ENCODE results near the gene RBM5. TPM values are rescaled to one million over a fixed set of nuclear protein-coding genes. Genes with fewer than 3 reads are reported as not detected.

The RBM5 gene
- total and polyA plus RNA-seq, 8 donors, result 25.0 to 464 (median 256) TPM

- no peak for TF ChIP-seq EP300 (IDR thresholded peaks at IDR 0.05)
- TF ChIP-seq POLR2A (IDR thresholded peaks at IDR 0.05), result no peak
- WGBS, 5 donors, result 73 to 80% (median 75%) methylated on average over 13 to 14 of the region's 14 CpGs
- peaks cover 29 to 48% (median 36%) of the 10 kb centered on the region in 4 donors for H3K36me3 ChIP-seq
- no peak overlapping the region for H3K4me3 ChIP-seq
- H3K27me3 ChIP-seq, result no peaks in the 10 kb centered on the region
- no peak for DNase-seq
- intact Hi-C loops (cut with DNase I; ENCODE audit: low total_unique reads), result loop anchor here (5.0 kb wide), 1 partner anchor 64 kb away; no protein-coding TSS in a partner anchor
- no peak overlapping the region for H3K27ac ChIP-seq
- no peaks in the 10 kb centered on the region for H3K9me3 ChIP-seq
- peaks cover 29 to 67% (median 58%) of the 10 kb centered on the region in 4 donors for H3K4me1 ChIP-seq
Observed at GRCh38 chr3:50122661-50123391, 34.1 kb downstream of the RBM5 start.

DNA sequence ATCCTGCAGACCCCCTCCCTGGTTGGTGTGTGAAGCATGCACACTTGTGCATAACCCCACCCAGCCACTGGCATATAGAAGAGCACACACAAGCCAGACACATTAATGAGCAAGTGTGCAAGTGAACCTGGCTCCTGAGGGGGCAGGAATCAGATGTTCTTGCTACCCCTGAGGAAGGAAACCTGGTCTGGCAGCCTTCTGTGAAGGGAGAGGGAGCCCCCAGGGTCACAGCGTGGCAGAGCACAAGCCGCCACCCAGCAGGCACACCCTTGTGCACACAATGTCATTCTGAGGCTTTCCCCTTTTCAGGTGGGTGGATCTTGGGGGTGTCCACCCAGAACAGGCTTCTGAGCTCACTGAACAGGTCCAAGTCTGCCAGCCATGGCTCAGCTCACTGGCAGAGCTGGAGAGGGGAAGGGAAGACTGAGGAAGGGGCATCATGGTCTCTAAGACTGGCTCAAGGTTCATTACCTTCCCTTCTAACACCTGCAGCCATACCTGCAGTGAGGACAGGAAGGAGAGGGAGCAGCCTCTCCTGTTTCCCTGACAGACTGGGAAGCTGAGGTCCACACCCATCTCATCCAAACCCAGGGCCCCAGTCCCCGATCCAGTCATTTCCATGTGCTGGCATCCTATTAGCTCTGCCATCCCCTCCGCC, 34.8 kb downstream of the RBM5 start:
- H3K27me3 ChIP-seq, result no peaks in the 10 kb centered on the region
- H3K27ac ChIP-seq, result no peak overlapping the region
- H3K4me3 ChIP-seq, result no peak overlapping the region
- TF ChIP-seq EP300 (IDR thresholded peaks at IDR 0.05) (no peak), POLR2AphosphoS5 (IDR thresholded peaks at IDR 0.05) (no peak), POLR2A (IDR thresholded peaks at IDR 0.05) (no peak)
- TF ChIP-seq, protein P1, sequence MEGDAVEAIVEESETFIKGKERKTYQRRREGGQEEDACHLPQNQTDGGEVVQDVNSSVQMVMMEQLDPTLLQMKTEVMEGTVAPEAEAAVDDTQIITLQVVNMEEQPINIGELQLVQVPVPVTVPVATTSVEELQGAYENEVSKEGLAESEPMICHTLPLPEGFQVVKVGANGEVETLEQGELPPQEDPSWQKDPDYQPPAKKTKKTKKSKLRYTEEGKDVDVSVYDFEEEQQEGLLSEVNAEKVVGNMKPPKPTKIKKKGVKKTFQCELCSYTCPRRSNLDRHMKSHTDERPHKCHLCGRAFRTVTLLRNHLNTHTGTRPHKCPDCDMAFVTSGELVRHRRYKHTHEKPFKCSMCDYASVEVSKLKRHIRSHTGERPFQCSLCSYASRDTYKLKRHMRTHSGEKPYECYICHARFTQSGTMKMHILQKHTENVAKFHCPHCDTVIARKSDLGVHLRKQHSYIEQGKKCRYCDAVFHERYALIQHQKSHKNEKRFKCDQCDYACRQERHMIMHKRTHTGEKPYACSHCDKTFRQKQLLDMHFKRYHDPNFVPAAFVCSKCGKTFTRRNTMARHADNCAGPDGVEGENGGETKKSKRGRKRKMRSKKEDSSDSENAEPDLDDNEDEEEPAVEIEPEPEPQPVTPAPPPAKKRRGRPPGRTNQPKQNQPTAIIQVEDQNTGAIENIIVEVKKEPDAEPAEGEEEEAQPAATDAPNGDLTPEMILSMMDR (IDR thresholded peaks at IDR 0.05), result no peak
- H3K9me3 ChIP-seq, result no peaks in the 10 kb centered on the region
- peaks cover 22 to 41% (median 29%) of the 10 kb centered on the region in 4 donors for H3K36me3 ChIP-seq
- peak in 1 of 2 donors; percentile 65 for DNase-seq
- peaks cover 29 to 67% (median 58%) of the 10 kb centered on the region in 4 donors for H3K4me1 ChIP-seq
- intact Hi-C loops (cut with DNase I; ENCODE audit: low total_unique reads), result loop anchor here (5.0 kb wide), 1 partner anchor 64 kb away; no protein-coding TSS in a partner anchor
- WGBS, 5 donors, result 34 to 79% (median 54%) methylated on average over 3 to 4 of the region's 4 CpGs

- H3K4me3 ChIP-seq, result no peak overlapping the region
- DNase-seq, result peak in 1 of 2 donors; percentile 43
- WGBS, 5 donors, result 16 to 34% (median 24%) methylated on average over 10 to 15 of the region's 15 CpGs
- peaks cover 29 to 67% (median 58%) of the 10 kb centered on the region in 4 donors for H3K4me1 ChIP-seq
- no peak overlapping the region for H3K27ac ChIP-seq
- intact Hi-C loops (cut with DNase I; ENCODE audit: low total_unique reads), result loop anchor here (5.0 kb wide), 1 partner anchor 63 kb away; no protein-coding TSS in a partner anchor
- no peaks in the 10 kb centered on the region for H3K9me3 ChIP-seq
- H3K27me3 ChIP-seq, result no peaks in the 10 kb centered on the region
- peaks cover 16 to 34% (median 22%) of the 10 kb centered on the region in 4 donors for H3K36me3 ChIP-seq
- TF ChIP-seq POLR2AphosphoS5 (IDR thresholded peaks at IDR 0.05), result no peak
- no peak for TF ChIP-seq POLR2A (IDR thresholded peaks at IDR 0.05)
- TF ChIP-seq EP300 (IDR thresholded peaks at IDR 0.05), result no peak
- TF ChIP-seq, protein P1 (IDR thresholded peaks at IDR 0.05), result no peak
Observed at GRCh38 chr3:50124052-50124799, 35.5 kb downstream of the RBM5 start.

- 43 to 72% (median 54%) methylated on average over 2 to 12 of the region's 12 CpGs for WGBS, 5 donors
- H3K27me3 ChIP-seq, result no peaks in the 10 kb centered on the region
- H3K36me3 ChIP-seq, result peaks cover 10 to 29% (median 16%) of the 10 kb centered on the region in 4 donors
- no peaks in the 10 kb centered on the region for H3K9me3 ChIP-seq
- no peak overlapping the region for H3K27ac ChIP-seq
- no peak overlapping the region for H3K4me3 ChIP-seq
- H3K4me1 ChIP-seq, result peaks cover 29 to 67% (median 58%) of the 10 kb centered on the region in 4 donors
- DNase-seq, result peak in 1 of 2 donors; percentile 52
- TF ChIP-seq POLR2AphosphoS5 (IDR thresholded peaks at IDR 0.05), result no peak
- intact Hi-C loops (cut with DNase I; ENCODE audit: low total_unique reads), result loop anchor here (5.0 kb wide), 1 partner anchor 63 kb away; no protein-coding TSS in a partner anchor
Observed at GRCh38 chr3:50124800-50125178, 36.1 kb downstream of the RBM5 start.
